Nephron (organoid): Measurements from ENCODE around the gene ZC3H4.
"Not testable (repeated sequence)": the region's sequence is repeated elsewhere in the genome, so short reads cannot be mapped to it uniquely, and the experiment has no call there.

Experiments used
- H3K27ac Mint-ChIP-seq, 3 experiments: 2 replicates each; pipeline ENCODE4 v1.8.0; 2020; ENCODE audit warnings: mixed read lengths in 3 of 3, mild to moderate bottlenecking in 2 of 3, moderate library complexity in 1 of 3
- H3K27me3 Mint-ChIP-seq: 2 replicates; pipeline ENCODE4 v1.8.0; 2021; ENCODE audit warnings: low read depth, mild to moderate bottlenecking, moderate library complexity, mixed read lengths
- H3K36me3 Mint-ChIP-seq: 2 replicates; pipeline ENCODE4 v1.8.0; 2020; ENCODE audit warnings: low read depth, mixed read lengths
- H3K4me1 Mint-ChIP-seq: 2 replicates; pipeline ENCODE4 v1.8.0; 2020; ENCODE audit warnings: mixed read lengths
- H3K4me3 Mint-ChIP-seq, 3 experiments: 2 replicates each; pipeline ENCODE4 v1.8.0; 2020; ENCODE audit warnings: mild to moderate bottlenecking in 3 of 3, mixed read lengths in 3 of 3, moderate library complexity in 2 of 3
- H3K9me3 Mint-ChIP-seq: 2 replicates; pipeline ENCODE4 v1.8.0; 2020; ENCODE audit warnings: mixed read lengths
- CTCF ChIP-seq, 3 experiments: fragments of 200-600 bp; sonication (generic); IDR thresholded peaks; one replicate each; pipeline ENCODE4 v1.5.0; 2021; ENCODE audit warnings: antibody characterized with exemption in 3 of 3; ENCODE audit not compliant: unreplicated experiment in 3 of 3

Gene ZC3H4

GRCh38 chr19:47104680-47105079 lies 8.9 kb downstream of the ZC3H4 start:
- peaks cover 55% of the 10 kb centered on the region for H3K4me1 Mint-ChIP-seq
- H3K4me3 Mint-ChIP-seq = no peak overlapping the region
- no peaks in the 10 kb centered on the region for H3K9me3 Mint-ChIP-seq
- H3K27ac Mint-ChIP-seq = no peak overlapping the region
- TF ChIP-seq CTCF (IDR thresholded peaks at IDR 0.05; ENCODE audit: unreplicated experiment in 3 of 3) = no peak
- peaks cover 10% of the 10 kb centered on the region for H3K36me3 Mint-ChIP-seq
- no peaks in the 10 kb centered on the region for H3K27me3 Mint-ChIP-seq

- Mint-ChIP-seq H3K9me3 (no peaks in the 10 kb centered on the region), H3K27me3 (no peaks in the 10 kb centered on the region), H3K4me1 (peaks cover 45% of the 10 kb centered on the region), H3K27ac (peak overlapping the region; percentile 58 to 84 (median 79)), H3K4me3 (no peak overlapping the region), H3K36me3 (peaks cover 8% of the 10 kb centered on the region)
- no peak for TF ChIP-seq CTCF (IDR thresholded peaks at IDR 0.05; ENCODE audit: unreplicated experiment in 3 of 3)
Observed at GRCh38 chr19:47102346-47103060, 11.1 kb downstream of the ZC3H4 start.

- H3K9me3 Mint-ChIP-seq, H3K36me3 Mint-ChIP-seq, H3K4me3 Mint-ChIP-seq, H3K27me3 Mint-ChIP-seq, H3K27ac Mint-ChIP-seq: not testable (repeated sequence)
- H3K4me1 Mint-ChIP-seq = peaks cover 47% of the 10 kb centered on the region
Observed at GRCh38 chr19:47101116-47101515, 12.5 kb downstream of the ZC3H4 start.

GRCh38 chr19:47100290-47100689 lies 13.3 kb downstream of the ZC3H4 start:
- Mint-ChIP-seq H3K27me3 (no peaks in the 10 kb centered on the region), H3K36me3 (peaks cover 7% of the 10 kb centered on the region), H3K27ac (peak overlapping the region in 1 of 3 experiments; percentile 63), H3K4me1 (peaks cover 48% of the 10 kb centered on the region), H3K9me3 (no peaks in the 10 kb centered on the region), H3K4me3 (no peak overlapping the region)
- no peak for TF ChIP-seq CTCF (IDR thresholded peaks at IDR 0.05; ENCODE audit: unreplicated experiment in 3 of 3)

- Mint-ChIP-seq H3K9me3 (no peaks in the 10 kb centered on the region), H3K4me3 (no peak overlapping the region), H3K27me3 (no peaks in the 10 kb centered on the region), H3K27ac (peak overlapping the region in 1 of 3 experiments; percentile 45), H3K36me3 (peaks cover 7% of the 10 kb centered on the region), H3K4me1 (peaks cover 51% of the 10 kb centered on the region)
- TF ChIP-seq CTCF (IDR thresholded peaks at IDR 0.05; ENCODE audit: unreplicated experiment in 3 of 3) = no peak
Observed at GRCh38 chr19:47099576-47100050, 14.0 kb downstream of the ZC3H4 start.

GRCh38 chr19:47098608-47099007 lies 15.0 kb downstream of the ZC3H4 start:
- H3K4me1 Mint-ChIP-seq = peaks cover 61% of the 10 kb centered on the region
- peak overlapping the region in 2 of 3 experiments; percentile 42 to 47 for H3K27ac Mint-ChIP-seq
- H3K4me3 Mint-ChIP-seq = no peak overlapping the region
- no peaks in the 10 kb centered on the region for H3K27me3 Mint-ChIP-seq
- no peaks in the 10 kb centered on the region for H3K9me3 Mint-ChIP-seq
- H3K36me3 Mint-ChIP-seq = peaks cover 18% of the 10 kb centered on the region
- TF ChIP-seq CTCF (IDR thresholded peaks at IDR 0.05; ENCODE audit: unreplicated experiment in 3 of 3) = no peak
